HepG2 (cell line): ENCODE data around the gene GPR17. TPM values are rescaled to one million over a fixed set of nuclear protein-coding genes. Genes with fewer than 3 reads are reported as not detected.

ENCODE experiments used
- ATF1 ChIP-seq: IDR thresholded peaks from 2 replicates; pipeline ENCODE4 v1.6.1; 2016; ENCODE audit warnings: mild to moderate bottlenecking, control low read depth
- ATF3 ChIP-seq: sonication (generic); formaldehyde crosslinking; IDR thresholded peaks from 2 replicates; pipeline ENCODE4 v1.4.0; 2020; ENCODE audit warnings: missing genetic modification reagents
- ETS1 ChIP-seq: sonication (generic); formaldehyde crosslinking; IDR thresholded peaks from 2 replicates; pipeline ENCODE4 v1.4.0; 2020; ENCODE audit warnings: missing genetic modification reagents
- HIVEP1 ChIP-seq: sonication (generic); formaldehyde crosslinking; IDR thresholded peaks from 2 replicates; pipeline ENCODE4 v1.4.0; 2020; ENCODE audit warnings: mild to moderate bottlenecking, missing genetic modification reagents
- IRF1 ChIP-seq: sonication (generic); formaldehyde crosslinking; IDR thresholded peaks from 2 replicates; pipeline ENCODE4 v1.4.0; 2020; ENCODE audit warnings: low read depth, mild to moderate bottlenecking, missing genetic modification reagents
- KLF6 ChIP-seq: IDR thresholded peaks from 2 replicates; pipeline ENCODE4 v1.8.0; 2016; ENCODE audit warnings: missing biosample characterization, missing genetic modification reagents
- KMT2B ChIP-seq: IDR thresholded peaks from 2 replicates; pipeline ENCODE4 v1.6.1; 2016; ENCODE audit warnings: missing genetic modification reagents, missing compliant biosample characterization
- MTF2 ChIP-seq: sonication (generic); formaldehyde crosslinking; IDR thresholded peaks from 2 replicates; pipeline ENCODE4 v1.5.0; 2020; ENCODE audit warnings: missing genetic modification reagents, borderline replicate concordance
- MXI1 ChIP-seq: IDR thresholded peaks from 3 replicates; pipeline ENCODE4 v1.6.1; 2012; ENCODE audit warnings: low read depth, low read length, inconsistent platforms, borderline replicate concordance
- PRMT3 ChIP-seq: sonication (generic); formaldehyde crosslinking; IDR thresholded peaks from 2 replicates; pipeline ENCODE4 v1.8.1; 2022; ENCODE audit warnings: low read depth, mild to moderate bottlenecking, moderate library complexity, missing genetic modification reagents, borderline replicate concordance
- TCF7 ChIP-seq: sonication (generic); IDR thresholded peaks from 2 replicates; pipeline ENCODE4 v1.6.1; 2016; ENCODE audit warnings: antibody characterized with exemption, low read depth
- TCF7L2 ChIP-seq: IDR thresholded peaks from 2 replicates; pipeline ENCODE4 v1.6.1; 2011; ENCODE audit warnings: mild to moderate bottlenecking, low read depth, low read length, moderate library complexity
- ZFP36 ChIP-seq: fragments of 150-350 bp; IDR thresholded peaks from 2 replicates; pipeline ENCODE4 v1.6.1; 2018; ENCODE audit warnings: borderline replicate concordance, low read length, low read depth; ENCODE audit not compliant: partially characterized antibody
- ZNF138 ChIP-seq: sonication (generic); formaldehyde crosslinking; IDR thresholded peaks from 2 replicates; pipeline ENCODE4 v1.5.0; 2020; ENCODE audit warnings: mild to moderate bottlenecking, low read depth, missing genetic modification reagents
- ZNF235 ChIP-seq: sonication (generic); formaldehyde crosslinking; IDR thresholded peaks from 2 replicates; pipeline ENCODE4 v1.8.1; 2023; ENCODE audit warnings: mild to moderate bottlenecking, missing genetic modification reagents, borderline replicate concordance
- ZNF260 ChIP-seq: sonication (generic); formaldehyde crosslinking; IDR thresholded peaks from 2 replicates; pipeline ENCODE4 v1.4.0; 2020; ENCODE audit warnings: missing genetic modification reagents, low read depth, mild to moderate bottlenecking, borderline replicate concordance
- ZNF275 ChIP-seq: sonication (generic); formaldehyde crosslinking; IDR thresholded peaks from 2 replicates; pipeline ENCODE4 v1.8.0; 2022; ENCODE audit warnings: missing genetic modification reagents, mild to moderate bottlenecking, inconsistent platforms, borderline replicate concordance
- ZNF367 ChIP-seq: sonication (generic); formaldehyde crosslinking; IDR thresholded peaks from 2 replicates; pipeline ENCODE4 v1.4.0; 2020; ENCODE audit warnings: missing genetic modification reagents, borderline replicate concordance
- ZNF382 ChIP-seq: sonication (generic); formaldehyde crosslinking; IDR thresholded peaks from 2 replicates; pipeline ENCODE4 v1.5.0; 2020; ENCODE audit warnings: missing genetic modification reagents, mild to moderate bottlenecking, borderline replicate concordance
- ZNF777 ChIP-seq: sonication (generic); formaldehyde crosslinking; IDR thresholded peaks from 2 replicates; pipeline ENCODE4 v1.4.0; 2020; ENCODE audit warnings: missing genetic modification reagents
- ZNF850 ChIP-seq: sonication (generic); formaldehyde crosslinking; conservative IDR thresholded peaks from 2 replicates; pipeline ENCODE4 v1.9.0; 2021; ENCODE audit warnings: mild to moderate bottlenecking, missing genetic modification reagents
- ZSCAN29 ChIP-seq: sonication (generic); formaldehyde crosslinking; conservative IDR thresholded peaks from 2 replicates; pipeline ENCODE4 v1.4.0; 2020; ENCODE audit warnings: mild to moderate bottlenecking, missing genetic modification reagents
- polyA plus RNA-seq, 8 experiments: library from polyadenylated mRNA; depleted of rRNA in 3 of 8; stranded (reverse) in 7 of 8; unstranded in 1 of 8; fragments of >200 nt; fragmentation: Illumina TruSeq in 4 of 8; extraction: Trizol in 4 of 8; gene quantifications; 2 replicates each; pipeline versions ENCODE4 v1.2.1 to v1.2.3, GENCODE V29; 2011 to 2016; ENCODE audit warnings: low read depth in 4 of 8, missing spikeins in 1 of 8, mixed read lengths in 1 of 8; ENCODE audit not compliant: insufficient read depth in 1 of 8
- total RNA-seq, 5 experiments: library from RNA; depleted of rRNA; stranded (reverse); fragments of >200 nt; fragmentation: Illumina TruSeq; extraction: Trizol; gene quantifications; 2 replicates each; pipeline ENCODE4 v1.2.3, GENCODE V29; 2016; ENCODE audit warnings: low read depth in 1 of 5

The GPR17 gene
- total and polyA plus RNA-seq, 2 of the 13 experiments (the other 11 are each of a cell fraction or from before 2014, with no cell fraction given), result not detected

- TF ChIP-seq ZNF382 (no peak), ETS1 (CRISPR knock-in tag) (no peak; the same call in 1 of the 2 replicates), ATF3 (CRISPR knock-in tag) (peak; percentile 50; the same call in 1 of the 2 replicates), KMT2B (peak; percentile 88), ATF1 (CRISPR knock-in tag) (no peak), TCF7L2 (no peak), ZNF138 (CRISPR knock-in tag) (no peak), HIVEP1 (CRISPR knock-in tag) (peak; percentile 63), ZNF777 (no peak), TCF7 (no peak), ZNF235 (CRISPR knock-in tag) (no peak), ZSCAN29 (CRISPR knock-in tag) (0 out of 2 replicates have a peak, but pooled peaks have one; percentile 56), ZNF367 (peak; percentile 77; the same call in 1 of the 2 replicates), PRMT3 (CRISPR knock-in tag) (no peak), MXI1 (peak; percentile 84; the same call in 1 of the 3 replicates), ZNF260 (CRISPR knock-in tag) (no peak), ZNF850 (CRISPR knock-in tag) (no peak), ZFP36 (no peak), KLF6 (peak; percentile 62; the same call in 1 of the 2 replicates), MTF2 (CRISPR knock-in tag) (peak; percentile 82; the same call in 1 of the 2 replicates), IRF1 (CRISPR knock-in tag) (0 out of 2 replicates have a peak, but pooled peaks have one; percentile 32), ZNF275 (CRISPR knock-in tag) (peak; percentile 74)
These were observed 55.3 kb downstream of the GPR17 start, which contains the start of gene SFT2D3 (continued) for GRCh38 chr2:127701193-127701650.
